ENCODE data around the gene OTUB2.

GRCh38 chr14:94081386-94081820 lies 55.3 kb downstream of the OTUB2 start:
- no peak for TF ChIP-seq ZFP30 (CRISPR knock-in tag; IDR thresholded peaks at IDR 0.05)
- TF ChIP-seq PATZ1 (CRISPR knock-in tag; IDR thresholded peaks at IDR 0.05; ENCODE audit: borderline replicate concordance) = no peak
- TF ChIP-seq ARNTL (CRISPR knock-in tag; IDR thresholded peaks at IDR 0.05; ENCODE audit: borderline replicate concordance, low read depth) = no peak
- TF ChIP-seq OSR1 (CRISPR knock-in tag; IDR thresholded peaks at IDR 0.05) = no peak
